CD4-positive, alpha-beta T cell (primary cell): ENCODE data around the gene HACD3. TPM values are rescaled to one million over a fixed set of nuclear protein-coding genes. Genes with fewer than 3 reads are reported as not detected.

ENCODE experiments used
- ATAC-seq: fragments of 200-7000 bp; cut with Tn5 transposase; one replicate; pipeline ENCODE4 v1.10.0; 2022; ENCODE audit warnings: mild to moderate bottlenecking; ENCODE audit not compliant: poor library complexity
- CTCF ChIA-PET: fragments of 350-600 bp; sonication (Branson Sonifier 250); formaldehyde crosslinking; loops from one replicate; lab custom pipeline; 2021; ENCODE audit warnings: antibody characterized with exemption, inconsistent platforms; lab: Charles Lee
- POLR2A ChIA-PET: fragments of 350-600 bp; sonication (Branson Sonifier 250); formaldehyde crosslinking; loops from one replicate; lab custom pipeline; 2021; ENCODE audit warnings: antibody characterized with exemption, inconsistent platforms; lab: Charles Lee
- DNase-seq, 14 experiments: peaks; one replicate each; pipeline ENCODE4 v3.0.0-alpha.2; 2013 to 2020; ENCODE audit warnings: mixed read lengths in 2 of 14
- H3K27ac ChIP-seq, 2 donors: one replicate each; pipeline versions ENCODE4 v1.5.1 to v1.7.0; 2013; ENCODE audit warnings: low read length in 2 of 2, low read depth in 1 of 2, mild to moderate bottlenecking in 1 of 2
- H3K27me3 ChIP-seq, 2 experiments: 1 replicate in 1 of 2; 2 replicates in 1 of 2; pipeline versions ENCODE4 v1.6.1 to v1.7.0; 2013; ENCODE audit warnings: low read length in 2 of 2, control low read depth in 1 of 2, mild to moderate bottlenecking in 1 of 2, moderate library complexity in 1 of 2; ENCODE audit not compliant: insufficient read depth in 2 of 2, control insufficient read depth in 1 of 2
- H3K36me3 ChIP-seq: one replicate; pipeline ENCODE4 v1.6.1; 2013; ENCODE audit warnings: low read length, control low read depth; ENCODE audit not compliant: insufficient read depth
- H3K4me1 ChIP-seq: one replicate; pipeline ENCODE4 v1.6.1; 2013; ENCODE audit warnings: low read length, control low read depth; ENCODE audit not compliant: insufficient read depth
- H3K4me3 ChIP-seq: one replicate; pipeline ENCODE4 v1.5.1; 2013; ENCODE audit warnings: mild to moderate bottlenecking, low read length, moderate library complexity
- H3K9me3 ChIP-seq, 2 experiments: 1 replicate in 1 of 2; 2 replicates in 1 of 2; pipeline versions ENCODE4 v1.6.1 to v1.7.0; 2013; ENCODE audit warnings: low read length in 2 of 2, mild to moderate bottlenecking in 2 of 2, control low read depth in 1 of 2, moderate library complexity in 1 of 2; ENCODE audit not compliant: control insufficient read depth in 1 of 2, insufficient read depth in 1 of 2
- H3K27ac Mint-ChIP-seq: one replicate; pipeline ENCODE4 v1.8.0; 2020; ENCODE audit warnings: mixed read lengths
- H3K27me3 Mint-ChIP-seq: one replicate; pipeline ENCODE4 v1.8.0; 2021; ENCODE audit warnings: mixed read lengths
- H3K36me3 Mint-ChIP-seq: one replicate; pipeline ENCODE4 v1.8.0; 2021; ENCODE audit warnings: low read depth, mixed read lengths
- H3K4me1 Mint-ChIP-seq: one replicate; pipeline ENCODE4 v1.8.0; 2021; ENCODE audit warnings: low read depth, mixed read lengths
- H3K4me3 Mint-ChIP-seq: one replicate; pipeline ENCODE4 v1.8.0; 2020; ENCODE audit warnings: mild to moderate bottlenecking, mixed read lengths
- H3K9me3 Mint-ChIP-seq: one replicate; pipeline ENCODE4 v1.8.0; 2020; ENCODE audit warnings: mixed read lengths
- intact Hi-C, 2 experiments: fragments of 100-400 bp; cut with DNase I in 1 of 2; cut with micrococcal nuclease in 1 of 2; formaldehyde crosslinking; loops; one replicate each; pipeline versions ENCODE4 v1.15.1 to v1.9.0; 2023 to 2025; cut with DNase I, micrococcal nuclease
- total RNA-seq, 174 experiments: library from RNA in 2 of 174; stranded (reverse) in 2 of 174; gene quantifications; one replicate each; pipeline ENCODE4 v1.2.3 and lab custom pipeline; 2021 to 2026
- TF ChIP-seq, protein P1 (sequence below): fragments of 200-600 bp; IDR thresholded peaks from one replicate; pipeline ENCODE4 v1.8.0; 2022; ENCODE audit warnings: antibody characterized with exemption, mild to moderate bottlenecking

HACD3 gene
- total RNA-seq, 2 experiments from 2014 or later: 13.9 to 14.1 TPM

DNA sequence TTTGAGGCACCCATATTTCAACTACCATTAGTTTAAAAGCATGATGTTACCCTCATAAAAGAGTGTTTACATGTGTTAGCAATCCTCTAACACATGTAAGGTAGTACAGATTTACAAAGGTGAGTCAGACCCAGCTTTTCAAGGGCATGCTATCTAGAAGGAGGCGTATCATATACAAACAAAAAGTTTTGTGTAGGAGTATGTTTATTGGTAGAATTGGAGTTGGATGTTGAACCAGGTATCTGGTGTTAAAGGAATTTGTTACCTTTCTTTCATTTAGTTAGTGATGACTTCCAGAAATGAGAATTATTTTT lies 2.4 kb downstream of the HACD3 start:
- no peaks in the 10 kb centered on the region for H3K9me3 ChIP-seq
- no peaks in the 10 kb centered on the region for H3K27me3 Mint-ChIP-seq
- peaks cover 38% of the 10 kb centered on the region for H3K4me1 Mint-ChIP-seq
- H3K36me3 ChIP-seq: no peaks in the 10 kb centered on the region
- H3K27ac Mint-ChIP-seq: no peak overlapping the region
- intact Hi-C loops: no loop called here
- no peak overlapping the region for H3K27ac ChIP-seq
- CTCF ChIA-PET: no interaction called here
- peaks cover 18% of the 10 kb centered on the region for H3K4me1 ChIP-seq
- H3K27me3 ChIP-seq: no peaks in the 10 kb centered on the region
- DNase-seq (no peak), ATAC-seq (no peak)
- no peaks in the 10 kb centered on the region for H3K9me3 Mint-ChIP-seq
- TF ChIP-seq, protein P1, sequence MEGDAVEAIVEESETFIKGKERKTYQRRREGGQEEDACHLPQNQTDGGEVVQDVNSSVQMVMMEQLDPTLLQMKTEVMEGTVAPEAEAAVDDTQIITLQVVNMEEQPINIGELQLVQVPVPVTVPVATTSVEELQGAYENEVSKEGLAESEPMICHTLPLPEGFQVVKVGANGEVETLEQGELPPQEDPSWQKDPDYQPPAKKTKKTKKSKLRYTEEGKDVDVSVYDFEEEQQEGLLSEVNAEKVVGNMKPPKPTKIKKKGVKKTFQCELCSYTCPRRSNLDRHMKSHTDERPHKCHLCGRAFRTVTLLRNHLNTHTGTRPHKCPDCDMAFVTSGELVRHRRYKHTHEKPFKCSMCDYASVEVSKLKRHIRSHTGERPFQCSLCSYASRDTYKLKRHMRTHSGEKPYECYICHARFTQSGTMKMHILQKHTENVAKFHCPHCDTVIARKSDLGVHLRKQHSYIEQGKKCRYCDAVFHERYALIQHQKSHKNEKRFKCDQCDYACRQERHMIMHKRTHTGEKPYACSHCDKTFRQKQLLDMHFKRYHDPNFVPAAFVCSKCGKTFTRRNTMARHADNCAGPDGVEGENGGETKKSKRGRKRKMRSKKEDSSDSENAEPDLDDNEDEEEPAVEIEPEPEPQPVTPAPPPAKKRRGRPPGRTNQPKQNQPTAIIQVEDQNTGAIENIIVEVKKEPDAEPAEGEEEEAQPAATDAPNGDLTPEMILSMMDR: no peak
- H3K4me3 Mint-ChIP-seq: peak overlapping the region; percentile 77
- H3K36me3 Mint-ChIP-seq: peaks cover 8% of the 10 kb centered on the region
- H3K4me3 ChIP-seq: no peak overlapping the region
- POLR2A ChIA-PET: no interaction called here

DNA sequence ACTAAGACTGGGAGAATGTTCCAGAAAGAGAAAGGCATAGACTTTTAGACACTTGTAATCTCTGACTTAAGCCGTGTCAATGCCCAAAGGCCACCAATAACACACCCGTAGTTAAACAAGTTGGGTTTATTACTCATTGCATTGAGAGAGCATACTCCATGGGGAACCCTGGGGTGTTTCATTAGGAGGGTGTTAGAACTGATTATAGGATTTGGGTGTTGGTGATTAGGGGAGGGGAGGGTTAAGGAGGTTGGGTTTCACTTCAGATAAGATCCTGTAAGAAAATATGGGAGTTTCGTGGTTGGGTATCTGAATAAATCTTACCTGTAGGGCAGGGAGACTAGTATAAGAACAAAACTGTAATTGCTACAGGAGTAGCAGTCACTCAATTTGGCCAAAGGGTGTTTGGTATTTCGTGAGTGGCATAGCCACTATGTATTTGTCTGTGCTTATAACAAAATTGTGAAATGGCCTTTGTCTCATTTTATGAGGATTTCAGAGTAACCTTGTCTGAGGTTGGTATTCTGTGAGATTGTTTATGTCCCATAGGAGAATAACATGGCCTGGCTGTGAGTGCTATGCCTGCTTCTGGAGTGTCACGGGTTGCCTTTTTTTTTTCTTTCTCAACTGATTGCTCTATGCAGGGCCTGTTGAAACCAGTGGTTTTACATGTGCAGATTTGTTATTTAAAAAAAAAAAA lies 2.9 kb downstream of the HACD3 start:
- intact Hi-C loops: no loop called here
- Histone ChIP-seq H3K27ac (no peak overlapping the region), H3K9me3 (no peaks in the 10 kb centered on the region), H3K27me3 (no peaks in the 10 kb centered on the region), H3K4me3 (no peak overlapping the region), H3K4me1 (peaks cover 18% of the 10 kb centered on the region), H3K36me3 (no peaks in the 10 kb centered on the region)
- TF ChIP-seq, protein P1: no peak
- CTCF ChIA-PET: no interaction called here
- Mint-ChIP-seq H3K27me3 (no peaks in the 10 kb centered on the region), H3K4me1 (peaks cover 42% of the 10 kb centered on the region), H3K36me3 (peaks cover 8% of the 10 kb centered on the region), H3K4me3 (peak overlapping the region; percentile 77), H3K27ac (no peak overlapping the region), H3K9me3 (no peaks in the 10 kb centered on the region)
- POLR2A ChIA-PET: no interaction called here
- ATAC-seq: no peak
- DNase-seq: no peak

DNA sequence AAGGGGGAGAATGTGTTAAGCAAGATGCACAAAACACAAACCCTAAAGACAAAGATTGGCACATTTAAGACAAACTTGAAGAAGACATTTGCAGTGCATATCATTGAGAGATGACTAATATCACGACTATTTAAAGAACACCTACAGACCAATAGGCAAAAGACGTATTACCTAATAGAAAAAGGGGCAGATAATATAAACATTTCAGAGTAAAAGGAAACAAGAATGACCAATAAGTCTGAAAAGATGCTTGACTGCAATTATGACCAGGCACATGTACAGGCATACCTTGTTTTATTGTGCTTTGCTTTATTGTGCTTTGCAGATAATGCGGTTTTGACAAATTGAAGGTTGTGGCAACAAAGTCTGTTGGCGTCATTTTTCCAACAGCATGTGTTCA lies 4.9 kb downstream of the HACD3 start:
- intact Hi-C loops: no loop called here
- no peak for ATAC-seq
- DNase-seq: no peak
- Mint-ChIP-seq H3K9me3 (no peaks in the 10 kb centered on the region), H3K4me1 (peaks cover 44% of the 10 kb centered on the region), H3K27me3 (no peaks in the 10 kb centered on the region), H3K27ac (no peak overlapping the region), H3K4me3 (no peak overlapping the region), H3K36me3 (peaks cover 8% of the 10 kb centered on the region)
- Histone ChIP-seq H3K4me1 (peaks cover 13% of the 10 kb centered on the region), H3K36me3 (no peaks in the 10 kb centered on the region), H3K27me3 (no peaks in the 10 kb centered on the region), H3K27ac (no peak overlapping the region), H3K4me3 (no peak overlapping the region), H3K9me3 (no peaks in the 10 kb centered on the region)
- ChIA-PET CTCF (no interaction called here), POLR2A (no interaction called here)
- TF ChIP-seq, protein P1: no peak
